Right renal cortex interstitium (tissue), 3 donors: ENCODE measurements around the gene YWHAH. TPM values are rescaled to one million over a fixed set of nuclear protein-coding genes. Genes with fewer than 3 reads are reported as not detected.

ENCODE experiments used
- DNase-seq, 3 donors: peaks; one replicate each; pipeline ENCODE4 v3.0.0-alpha.2; 2013; ENCODE audit warnings: low read depth in 3 of 3, low spot score in 2 of 3
- polyA plus RNA-seq, 3 donors: library from polyadenylated mRNA; unstranded; fragments of 120-200 nt; gene quantifications; one replicate each; pipeline ENCODE4 v1.2.1, GENCODE V29; 2013; ENCODE audit not compliant: insufficient read length in 3 of 3

The YWHAH gene
- polyA plus RNA-seq, 3 donors = 137 to 148 (median 143) TPM

DNA sequence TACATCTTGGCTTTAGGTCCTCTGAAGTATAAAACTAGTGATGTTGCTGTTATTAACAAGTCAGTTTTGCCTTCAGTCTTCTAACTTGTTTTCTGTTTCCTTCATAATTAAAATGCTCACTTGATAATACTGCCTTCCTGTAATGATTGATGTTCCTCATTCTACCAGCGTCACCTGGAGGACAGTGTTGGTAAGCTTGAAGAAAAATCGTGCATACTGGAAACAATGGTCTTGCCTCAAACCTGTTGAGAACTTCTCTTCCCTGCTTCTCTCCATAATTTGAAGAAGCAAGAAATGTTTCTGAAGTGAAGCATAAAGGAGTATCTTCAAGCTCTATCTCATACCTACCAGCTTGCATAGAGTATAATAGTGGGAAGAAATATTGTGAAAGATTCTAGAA lies 3.0 kb downstream of the YWHAH start:
- DNase-seq = no peak

- DNase-seq = no peak
These were observed 3.7 kb downstream of the YWHAH start for GRCh38 chr22:31948002-31948401.

DNA sequence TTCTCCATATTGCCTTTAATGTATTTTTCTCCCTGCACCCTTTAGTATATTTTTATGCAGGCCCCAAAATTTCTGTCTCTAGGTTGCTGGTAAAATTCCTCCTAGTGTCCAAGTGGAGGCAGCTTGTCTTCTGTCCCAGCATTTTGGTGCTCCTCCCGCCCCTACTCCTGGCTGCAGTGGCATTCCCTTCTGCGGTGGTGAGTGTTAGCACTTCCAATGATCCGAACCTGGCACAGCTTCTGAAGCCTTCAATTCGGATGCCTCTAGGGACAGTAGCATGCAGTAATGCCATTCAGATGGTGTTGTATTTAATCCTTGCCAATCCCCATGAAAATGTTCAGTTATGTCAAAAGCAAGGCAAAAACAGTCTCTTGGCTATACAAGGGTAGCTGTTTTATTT lies 5.9 kb downstream of the YWHAH start:
- DNase-seq = no peak

DNA sequence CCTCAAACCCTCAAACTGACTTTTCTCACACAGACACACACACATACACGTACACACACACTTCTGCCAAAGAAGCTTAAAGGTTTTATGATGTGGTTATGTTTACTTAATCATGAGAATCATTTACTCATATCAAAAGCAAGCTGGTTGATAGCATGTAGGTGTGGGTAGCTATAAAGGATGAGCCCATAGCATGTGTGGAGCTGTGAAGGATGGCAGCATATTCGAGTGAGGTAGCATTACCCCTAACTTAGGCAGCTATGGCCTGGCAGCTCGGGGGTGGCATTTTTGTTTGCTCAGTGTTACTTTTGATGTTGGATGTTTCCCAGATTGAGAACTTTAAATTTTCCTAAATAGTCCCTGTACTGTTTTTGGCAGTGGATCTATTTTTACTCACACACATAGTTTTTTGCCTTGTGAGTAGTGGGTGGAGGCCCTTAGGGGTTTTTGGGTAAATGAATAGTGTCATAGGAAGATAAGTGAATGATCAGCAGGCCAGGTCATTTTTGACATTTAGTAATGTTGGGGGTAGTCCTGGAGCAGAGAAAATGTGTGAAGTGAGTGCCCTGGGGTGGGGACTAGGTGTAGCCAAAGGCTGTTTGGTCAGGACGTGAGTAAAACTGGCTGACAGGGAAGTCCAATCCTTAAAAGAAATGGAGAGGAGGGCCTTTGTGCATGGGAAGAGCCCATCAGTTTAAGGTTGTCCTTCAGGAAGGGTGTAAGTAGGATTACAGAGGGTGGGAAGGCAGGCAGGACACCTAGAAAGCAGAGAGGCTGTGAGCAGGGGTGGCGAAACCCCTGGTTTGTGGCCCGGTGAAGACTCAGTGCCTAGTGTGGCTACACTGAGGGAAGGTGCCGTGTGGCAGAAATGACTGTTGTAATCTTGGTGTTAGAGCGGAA lies 7.1 kb downstream of the YWHAH start:
- DNase-seq = no peak

- DNase-seq = no peak
These were observed 7.7 kb downstream of the YWHAH start for GRCh38 chr22:31952094-31952401.

- no peak for DNase-seq
These were observed 8.1 kb downstream of the YWHAH start for GRCh38 chr22:31952472-31952871.

DNA sequence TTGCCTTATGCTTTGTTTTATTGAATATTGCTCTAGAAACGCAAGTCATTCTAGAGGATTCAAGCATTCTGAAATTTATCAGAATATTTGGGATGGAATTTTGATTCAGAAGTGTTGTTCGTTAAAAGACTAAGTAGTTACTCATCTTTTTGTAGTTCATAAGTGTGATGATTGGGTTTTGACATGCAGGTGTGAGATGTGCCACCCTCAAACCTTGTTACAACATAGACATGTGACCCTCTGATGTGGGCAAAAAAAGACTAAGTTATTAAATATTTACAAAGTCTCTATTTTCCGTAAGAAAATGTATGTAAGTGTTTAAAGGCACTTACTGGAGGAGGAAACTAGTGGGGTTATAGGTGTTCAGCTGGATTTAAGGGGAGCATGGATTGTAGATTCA lies 8.9 kb downstream of the YWHAH start:
- DNase-seq = no peak

DNA sequence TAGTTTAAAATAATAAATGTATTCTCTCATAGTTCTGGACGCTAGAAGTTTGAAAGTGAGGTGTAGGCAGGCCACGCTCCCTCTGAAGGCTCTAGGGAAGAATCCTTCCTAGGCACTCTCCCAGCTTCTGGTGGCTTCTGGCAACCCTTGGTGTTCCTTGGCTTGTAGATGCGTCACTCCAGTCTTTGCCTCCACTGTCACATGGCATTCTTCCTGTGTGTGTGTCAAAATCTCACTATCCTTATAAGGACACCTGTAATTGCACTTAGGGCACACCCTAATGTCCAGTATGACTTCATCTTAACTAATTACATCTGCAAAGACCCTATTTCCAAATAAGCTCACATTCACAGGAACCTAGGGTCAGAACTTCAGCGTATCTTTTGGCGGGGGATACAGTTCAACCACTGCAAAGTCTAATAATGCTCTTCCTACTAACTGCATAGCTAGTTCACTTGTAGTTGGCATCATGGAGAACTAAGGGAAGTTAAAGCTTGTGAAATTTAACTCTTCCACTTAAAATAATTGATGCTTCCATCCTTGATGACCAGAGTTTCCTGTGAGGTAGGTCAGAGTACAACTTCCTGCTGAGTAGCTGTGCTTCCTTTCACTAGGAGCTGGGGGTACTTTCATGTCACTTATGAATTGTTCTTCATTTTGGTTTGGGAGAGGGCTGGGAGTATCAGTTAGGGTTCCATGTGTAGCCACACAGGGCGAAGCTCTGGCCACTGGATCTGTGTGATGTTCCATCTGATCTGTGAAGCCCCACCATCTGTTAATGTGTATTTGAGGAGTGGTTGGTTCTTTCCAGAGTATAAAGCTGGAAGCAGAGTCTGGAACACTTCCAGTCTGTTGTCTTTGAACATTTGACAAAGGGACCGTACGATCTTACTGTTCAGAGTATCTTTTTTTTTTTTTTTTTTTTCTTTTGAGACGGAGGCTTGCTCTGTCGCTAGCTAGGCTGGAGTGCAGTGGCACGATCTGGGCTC lies 10.5 kb downstream of the YWHAH start:
- DNase-seq = no peak

DNA sequence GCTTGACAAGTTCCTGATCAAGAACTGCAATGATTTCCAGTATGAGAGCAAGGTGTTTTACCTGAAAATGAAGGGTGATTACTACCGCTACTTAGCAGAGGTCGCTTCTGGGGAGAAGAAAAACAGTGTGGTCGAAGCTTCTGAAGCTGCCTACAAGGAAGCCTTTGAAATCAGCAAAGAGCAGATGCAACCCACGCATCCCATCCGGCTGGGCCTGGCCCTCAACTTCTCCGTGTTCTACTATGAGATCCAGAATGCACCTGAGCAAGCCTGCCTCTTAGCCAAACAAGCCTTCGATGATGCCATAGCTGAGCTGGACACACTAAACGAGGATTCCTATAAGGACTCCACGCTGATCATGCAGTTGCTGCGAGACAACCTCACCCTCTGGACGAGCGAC lies 12.0 kb downstream of the YWHAH start:
- DNase-seq = no peak

DNA sequence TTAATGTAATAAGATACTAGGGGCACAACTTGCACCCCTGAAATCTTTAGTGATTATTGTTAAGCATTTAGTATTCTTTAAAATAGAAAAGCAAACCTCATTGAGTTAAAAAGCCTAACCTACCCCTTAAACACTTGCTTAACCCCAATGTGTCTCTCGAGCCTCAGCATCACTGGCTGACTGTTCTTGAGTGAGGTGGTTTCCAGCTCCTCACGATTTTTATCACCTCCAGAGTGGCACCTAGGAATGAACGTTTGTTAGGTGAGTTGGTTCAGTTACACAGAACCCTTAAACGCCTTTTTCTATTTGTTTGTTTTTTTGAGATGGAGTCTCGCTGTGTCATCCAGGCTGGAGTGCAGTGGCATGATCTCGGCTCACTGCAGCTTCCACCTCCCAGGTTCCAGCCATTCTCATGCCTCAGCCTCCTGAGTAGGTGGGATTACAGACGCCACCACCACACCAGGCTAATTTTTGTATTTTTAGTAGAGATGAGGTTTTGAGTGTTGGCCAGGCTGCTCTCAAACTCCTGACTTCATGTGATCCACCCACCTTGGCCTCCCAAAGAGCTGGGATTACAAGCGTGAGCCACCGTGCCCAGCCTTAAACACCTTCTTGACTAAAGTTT lies 13.7 kb downstream of the YWHAH start:
- DNase-seq = no peak

DNA sequence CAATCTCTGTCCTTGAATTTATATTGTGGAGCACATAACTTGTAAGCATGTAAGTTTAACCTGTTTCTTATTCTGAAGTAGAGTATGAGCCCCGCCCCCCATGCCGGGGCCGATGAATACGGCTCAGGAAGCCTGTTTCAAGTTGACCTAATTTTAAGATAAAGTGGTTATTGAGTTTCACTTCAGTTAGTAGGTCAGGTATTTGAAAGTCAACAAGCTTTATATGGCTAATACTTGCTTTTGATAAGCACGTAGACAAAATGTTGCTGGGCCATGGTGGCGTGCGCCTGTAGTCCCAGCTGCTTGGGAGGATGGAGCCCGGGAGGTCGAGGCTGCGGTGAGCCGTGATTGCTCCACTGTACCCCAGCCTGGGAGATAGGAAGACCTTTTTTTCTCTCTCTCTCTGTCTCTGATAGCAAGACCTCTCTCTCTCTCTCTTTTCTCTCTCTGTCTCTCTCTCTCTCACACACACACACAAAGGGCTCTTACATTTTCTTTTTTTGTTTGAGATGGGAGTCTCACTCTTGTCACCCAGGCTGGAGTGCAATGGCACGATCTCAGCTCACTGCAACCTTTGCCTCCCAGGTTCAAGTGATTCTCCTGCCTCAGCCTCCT lies 14.4 kb downstream of the YWHAH start:
- no peak for DNase-seq

- no peak for DNase-seq
These were observed 16.4 kb downstream of the YWHAH start for GRCh38 chr22:31960767-31961166.

DNA sequence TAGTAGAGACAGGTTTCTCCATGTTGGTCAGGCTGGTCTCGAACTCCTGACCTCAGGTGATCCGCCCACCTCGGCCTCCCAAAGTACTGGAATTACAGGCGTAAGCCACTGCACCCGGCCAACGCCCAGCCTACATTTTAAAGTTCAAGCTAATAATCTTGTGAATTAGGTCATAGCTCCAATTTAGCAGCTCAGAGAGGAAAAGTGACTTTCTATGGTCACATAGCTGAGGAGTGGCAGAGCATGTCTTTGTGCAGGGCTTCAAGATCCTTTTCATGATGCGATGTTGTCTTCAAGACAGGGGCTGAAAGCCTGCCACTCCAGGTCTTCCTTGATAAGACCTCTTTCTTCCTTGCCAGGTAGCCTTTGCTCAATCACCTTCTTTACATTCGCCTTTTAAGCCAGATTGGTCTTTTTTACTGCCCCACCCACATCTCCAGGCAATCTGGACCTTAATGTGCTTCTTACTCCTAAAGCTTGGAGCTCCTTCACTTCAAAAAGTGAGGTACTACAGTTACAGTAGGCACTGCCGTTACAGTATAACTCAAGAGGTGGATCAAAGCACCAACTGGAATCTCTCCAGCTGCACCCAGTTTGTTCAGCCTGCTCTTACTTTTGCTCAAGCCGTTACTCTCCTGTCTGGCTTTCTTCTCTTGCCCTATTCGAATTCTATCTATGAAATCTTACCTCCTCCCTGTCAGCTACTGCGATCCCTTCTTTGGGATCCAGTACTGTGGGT lies 18.2 kb downstream of the YWHAH start:
- no peak for DNase-seq

- DNase-seq = no peak
These were observed 23.7 kb downstream of the YWHAH start for GRCh38 chr22:31968022-31968421.

- no peak for DNase-seq
These were observed 25.6 kb downstream of the YWHAH start for GRCh38 chr22:31969789-31970489.

DNA sequence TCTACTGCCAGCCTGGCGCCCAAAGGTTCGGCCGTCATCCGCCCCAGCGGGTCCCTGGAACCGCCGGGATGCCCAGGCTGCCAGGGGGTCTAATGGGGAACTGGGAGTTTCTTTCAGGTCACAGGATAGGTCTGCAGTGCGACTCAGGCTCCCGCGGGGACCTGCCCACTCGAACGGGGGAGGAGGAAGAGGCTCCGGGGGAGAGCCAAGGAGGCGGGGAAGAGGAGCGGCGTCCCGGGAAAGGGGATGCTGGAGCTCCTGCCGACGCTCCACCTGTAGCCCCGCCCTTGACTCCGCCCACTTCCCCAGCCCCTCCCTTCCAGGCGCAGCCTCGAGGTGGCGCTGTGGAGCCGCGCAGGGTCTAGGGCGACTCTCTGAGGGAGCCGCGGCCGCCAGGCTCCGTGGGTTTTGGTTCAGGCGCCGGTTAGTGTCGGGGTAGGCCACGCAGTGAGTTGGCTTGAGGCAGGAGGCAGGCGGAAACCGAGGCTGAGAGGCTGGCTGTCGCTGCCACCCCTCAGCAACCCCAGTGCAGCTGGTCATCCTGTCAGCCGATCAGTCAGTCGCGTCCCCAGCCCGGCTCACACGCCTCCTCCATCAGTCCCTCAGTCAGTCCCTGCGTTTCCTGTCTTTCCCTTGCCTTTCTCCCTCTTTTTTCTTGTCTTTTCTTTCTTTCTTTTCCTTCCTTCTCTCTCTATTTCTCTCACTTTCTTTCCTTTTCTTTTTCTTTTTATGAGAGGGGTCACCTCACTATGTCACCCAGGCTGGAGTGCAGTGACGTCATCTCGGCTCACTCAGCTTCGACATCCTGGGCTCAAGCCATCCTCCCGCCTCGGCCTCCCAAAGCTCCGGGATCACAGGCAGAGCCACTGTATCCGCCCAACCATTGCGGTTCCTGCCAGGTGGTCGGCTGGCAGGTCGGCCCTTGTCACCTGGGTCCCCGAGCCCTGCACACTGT lies 26.4 kb downstream of the YWHAH start:
- DNase-seq = peak; percentile 63 to 78 (median 65)

DNA sequence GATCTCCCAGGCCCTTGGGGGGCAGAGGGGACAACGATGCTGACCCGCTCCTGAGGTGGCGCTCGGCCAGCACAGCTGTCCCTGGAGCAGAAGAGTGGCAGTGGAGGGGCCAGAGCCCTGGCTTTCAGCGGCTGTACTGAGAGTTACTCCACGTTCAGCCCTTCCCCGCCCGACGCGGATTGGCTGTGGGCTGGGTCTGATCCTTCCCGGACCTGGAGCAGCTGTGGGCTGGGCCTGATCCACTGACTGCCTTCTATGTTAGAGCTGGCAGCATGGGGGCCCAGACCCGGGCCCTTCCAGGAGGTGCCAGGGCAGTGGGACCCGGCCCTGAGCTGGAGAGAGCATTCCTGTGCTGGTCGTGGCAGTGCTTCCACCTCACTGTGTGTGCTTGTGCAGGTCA lies 27.8 kb downstream of the YWHAH start:
- DNase-seq = no peak

DNA sequence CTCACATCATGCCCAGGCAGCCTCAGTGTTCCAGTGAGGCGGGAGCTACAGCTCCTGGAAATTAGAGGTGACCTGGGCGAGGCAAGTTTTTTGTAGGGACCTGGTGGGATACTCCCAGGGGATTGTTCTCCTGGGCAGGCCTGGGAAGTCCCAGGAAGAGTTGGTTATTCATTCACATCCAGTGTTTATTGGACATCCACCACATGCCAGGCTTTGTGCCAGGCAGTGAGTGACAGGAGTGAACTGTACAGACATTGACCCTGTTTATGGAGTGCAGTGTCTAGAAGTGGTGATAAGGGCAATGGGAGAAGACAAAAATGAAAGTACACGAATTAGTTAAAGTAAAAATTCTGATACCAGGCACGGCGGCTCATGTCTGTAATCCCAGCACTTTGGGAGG lies 29.4 kb downstream of the YWHAH start:
- DNase-seq = no peak
